Measurements from ENCODE around the gene EIF4E. TPM values are rescaled to one million over a fixed set of nuclear protein-coding genes. Genes with fewer than 3 reads are reported as not detected.
"Not testable (repeated sequence)": the region's sequence is repeated elsewhere in the genome, so short reads cannot be mapped to it uniquely, and the experiment has no call there.

EIF4E gene
- total RNA-seq, 2 experiments from 2014 or later, result 92.1 to 122 TPM

GRCh38 chr4:98850937-98851336 is 78.0 kb downstream of the EIF4E start:
- H3K4me3 Mint-ChIP-seq, result no peak overlapping the region
- DNase-seq (no peak), ATAC-seq (no peak)
- peaks cover 25% of the 10 kb centered on the region for H3K27me3 Mint-ChIP-seq
- H3K9me3 Mint-ChIP-seq (ENCODE audit: low read depth), result no peaks in the 10 kb centered on the region
- H3K36me3 Mint-ChIP-seq, result peaks cover 4% of the 10 kb centered on the region
- H3K27ac Mint-ChIP-seq, result no peak overlapping the region
- H3K4me1 Mint-ChIP-seq, result no peaks in the 10 kb centered on the region
- CTCF ChIA-PET, result no interaction called here

GRCh38 chr4:98848448-98848847 is 80.5 kb downstream of the EIF4E start:
- CTCF ChIA-PET, result no interaction called here
- H3K27ac Mint-ChIP-seq, result no peak overlapping the region
- DNase-seq (no peak), ATAC-seq (no peak)
- peaks cover 16% of the 10 kb centered on the region for H3K27me3 Mint-ChIP-seq
- H3K9me3 Mint-ChIP-seq (ENCODE audit: low read depth), result peaks cover 2% of the 10 kb centered on the region
- H3K36me3 Mint-ChIP-seq, result peaks cover 4% of the 10 kb centered on the region
- no peaks in the 10 kb centered on the region for H3K4me1 Mint-ChIP-seq
- no peak overlapping the region for H3K4me3 Mint-ChIP-seq

- Mint-ChIP-seq H3K9me3 (ENCODE audit: low read depth) (peaks cover 8% of the 10 kb centered on the region), H3K4me3 (no peak overlapping the region), H3K27ac (no peak overlapping the region), H3K27me3 (peaks cover under 1% of the 10 kb centered on the region), H3K36me3 (peaks cover 4% of the 10 kb centered on the region), H3K4me1 (no peaks in the 10 kb centered on the region)
- CTCF ChIA-PET, result interaction anchor here (0.9 kb wide), 1 partner anchor 13 kb away, joined by 3 read pairs; no protein-coding TSS in a partner anchor
- ATAC-seq, result no peak
- DNase-seq, result no peak
These were observed 83.0 kb downstream of the EIF4E start for GRCh38 chr4:98845960-98846359.

- H3K4me3 Mint-ChIP-seq; CTCF ChIA-PET; DNase-seq; H3K36me3 Mint-ChIP-seq; H3K4me1 Mint-ChIP-seq; H3K9me3 Mint-ChIP-seq (ENCODE audit: low read depth); H3K27me3 Mint-ChIP-seq; H3K27ac Mint-ChIP-seq; ATAC-seq: not testable (repeated sequence)
These were observed 86.0 kb downstream of the EIF4E start for GRCh38 chr4:98842917-98843316.

- CTCF ChIA-PET, result no interaction called here
- H3K27me3 Mint-ChIP-seq, result no peaks in the 10 kb centered on the region
- H3K9me3 Mint-ChIP-seq (ENCODE audit: low read depth), result peaks cover 5% of the 10 kb centered on the region
- no peaks in the 10 kb centered on the region for H3K36me3 Mint-ChIP-seq
- H3K4me1 Mint-ChIP-seq, result no peaks in the 10 kb centered on the region
- no peak for ATAC-seq
- H3K27ac Mint-ChIP-seq, result no peak overlapping the region
- H3K4me3 Mint-ChIP-seq, result no peak overlapping the region
- DNase-seq, result no peak
These were observed 89.8 kb downstream of the EIF4E start for GRCh38 chr4:98838977-98839618.

- ATAC-seq, result no peak
- CTCF ChIA-PET, result no interaction called here
These were observed 90.4 kb downstream of the EIF4E start for GRCh38 chr4:98838531-98838930.

GRCh38 chr4:98833384-98833783 is 95.5 kb downstream of the EIF4E start:
- Mint-ChIP-seq H3K27ac (no peak overlapping the region), H3K36me3 (no peaks in the 10 kb centered on the region), H3K4me3 (no peak overlapping the region), H3K4me1 (peaks cover 2% of the 10 kb centered on the region), H3K9me3 (ENCODE audit: low read depth) (no peaks in the 10 kb centered on the region), H3K27me3 (peaks cover 3% of the 10 kb centered on the region)
- CTCF ChIA-PET, result no interaction called here
- DNase-seq (no peak), ATAC-seq (no peak)

More at GRCh38 chr4:98838531-98838930, 90.4 kb downstream of the EIF4E start:
- no peaks in the 10 kb centered on the region for H3K36me3 Mint-ChIP-seq
- no peak overlapping the region for H3K27ac Mint-ChIP-seq
- no peaks in the 10 kb centered on the region for H3K4me1 Mint-ChIP-seq
- H3K27me3 Mint-ChIP-seq, result no peaks in the 10 kb centered on the region
- no peak for DNase-seq
- no peak overlapping the region for H3K4me3 Mint-ChIP-seq
- peaks cover 5% of the 10 kb centered on the region for H3K9me3 Mint-ChIP-seq (ENCODE audit: low read depth)

- H3K4me1 Mint-ChIP-seq; CTCF ChIA-PET; H3K36me3 Mint-ChIP-seq; H3K27ac Mint-ChIP-seq; H3K4me3 Mint-ChIP-seq; DNase-seq; H3K9me3 Mint-ChIP-seq (ENCODE audit: low read depth); H3K27me3 Mint-ChIP-seq; ATAC-seq: not testable (repeated sequence)
These were observed 97.9 kb downstream of the EIF4E start for GRCh38 chr4:98831036-98831435.

Other genes starting within 250 kb of the EIF4E start
- gene METAP1, start 66.6 kb upstream of the EIF4E start, total RNA-seq, result 10 to 100 TPM; 43.7 to 48.4 TPM
- 10 to 100 TPM; 97.4 to 97.8 TPM for gene ADH5, start 159.7 kb upstream of the EIF4E start, total RNA-seq
- not detected for gene ADH4, start 215.2 kb upstream of the EIF4E start, total RNA-seq

Data from activated CD8-positive, alpha-beta memory T cell treated with anti-CD3 and anti-CD28 coated beads, Interleukin-2, amount 10 ng/mL, durations not matched to agents 7 days and 5 days (primary cell).